Measurements from ENCODE around the gene DIPK1B.

DNA sequence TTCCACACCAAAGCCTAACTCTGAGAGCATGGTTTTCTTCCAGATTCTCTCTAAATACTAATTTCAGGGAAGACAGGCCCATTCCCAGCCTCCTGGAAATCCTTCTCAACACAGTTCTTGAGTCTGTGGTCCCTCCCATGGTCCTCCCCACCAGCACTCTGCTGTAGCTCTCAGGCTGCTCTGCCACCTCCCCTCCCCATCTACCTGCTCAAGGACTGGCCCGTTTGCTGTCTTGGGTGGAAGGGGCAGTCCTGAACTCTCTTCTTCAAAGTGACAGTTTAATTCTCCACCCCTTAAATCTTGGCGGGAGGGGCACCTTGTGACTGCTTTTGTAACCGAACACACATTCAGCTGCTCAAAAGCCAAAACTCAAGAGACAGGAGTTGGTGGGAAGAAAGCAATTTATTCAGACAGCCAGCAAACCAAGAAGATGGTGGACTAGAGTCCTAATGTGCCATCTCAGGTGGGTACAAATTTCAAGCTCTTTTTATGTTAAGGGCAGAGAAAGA, 59.6 kb downstream of the DIPK1B start:
- TF ChIP-seq, protein P1, sequence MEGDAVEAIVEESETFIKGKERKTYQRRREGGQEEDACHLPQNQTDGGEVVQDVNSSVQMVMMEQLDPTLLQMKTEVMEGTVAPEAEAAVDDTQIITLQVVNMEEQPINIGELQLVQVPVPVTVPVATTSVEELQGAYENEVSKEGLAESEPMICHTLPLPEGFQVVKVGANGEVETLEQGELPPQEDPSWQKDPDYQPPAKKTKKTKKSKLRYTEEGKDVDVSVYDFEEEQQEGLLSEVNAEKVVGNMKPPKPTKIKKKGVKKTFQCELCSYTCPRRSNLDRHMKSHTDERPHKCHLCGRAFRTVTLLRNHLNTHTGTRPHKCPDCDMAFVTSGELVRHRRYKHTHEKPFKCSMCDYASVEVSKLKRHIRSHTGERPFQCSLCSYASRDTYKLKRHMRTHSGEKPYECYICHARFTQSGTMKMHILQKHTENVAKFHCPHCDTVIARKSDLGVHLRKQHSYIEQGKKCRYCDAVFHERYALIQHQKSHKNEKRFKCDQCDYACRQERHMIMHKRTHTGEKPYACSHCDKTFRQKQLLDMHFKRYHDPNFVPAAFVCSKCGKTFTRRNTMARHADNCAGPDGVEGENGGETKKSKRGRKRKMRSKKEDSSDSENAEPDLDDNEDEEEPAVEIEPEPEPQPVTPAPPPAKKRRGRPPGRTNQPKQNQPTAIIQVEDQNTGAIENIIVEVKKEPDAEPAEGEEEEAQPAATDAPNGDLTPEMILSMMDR (IDR thresholded peaks at IDR 0.05; ENCODE audit: insufficient read depth, low read depth, low read length): no peak
- TF ChIP-seq EZH2 (IDR thresholded peaks at IDR 0.05; ENCODE audit: insufficient read depth, low read length): no peak

All from astrocyte (in vitro differentiated cells and primary cell).